Measurements from ENCODE around the gene TRAF2. TPM values are rescaled to one million over a fixed set of nuclear protein-coding genes. Genes with fewer than 3 reads are reported as not detected.

Gene TRAF2
- total and polyA plus RNA-seq, 12 donors = 5.4 to 17.0 (median 10.1) TPM

GRCh38 chr9:136906266-136906665 lies 19.9 kb downstream of the TRAF2 start:
- TF ChIP-seq CTCF (IDR thresholded peaks at IDR 0.05) = no peak
- Histone ChIP-seq H3K27me3 (no peaks in the 10 kb centered on the region), H3K27ac (no peak overlapping the region), H3K9me3 (no peaks in the 10 kb centered on the region), H3K4me3 (no peak overlapping the region), H3K36me3 (peaks cover 0 to 80% (median 5%) of the 10 kb centered on the region in 9 donors), H3K4me1 (peaks cover 17 to 43% (median 28%) of the 10 kb centered on the region in 9 donors)
- 56 to 66% methylated on average over 4 of the region's 4 CpGs for WGBS, 2 donors
- DNase-seq = no peak
- intact Hi-C loops (cut with DNase I) = no loop called here
- no peak for ATAC-seq

GRCh38 chr9:136907011-136907914 lies 20.9 kb downstream of the TRAF2 start:
- 95% methylated on average over 29 of the region's 29 CpGs for WGBS, 2 donors
- H3K4me3 ChIP-seq = no peak overlapping the region
- ATAC-seq (no peak), DNase-seq (no peak)
- H3K36me3 ChIP-seq = peaks cover 0 to 81% (median 9%) of the 10 kb centered on the region in 9 donors
- no peaks in the 10 kb centered on the region for H3K27me3 ChIP-seq
- peaks cover 9 to 34% (median 18%) of the 10 kb centered on the region in 9 donors for H3K4me1 ChIP-seq
- H3K27ac ChIP-seq = no peak overlapping the region
- no peaks in the 10 kb centered on the region for H3K9me3 ChIP-seq
- intact Hi-C loops (cut with DNase I) = no loop called here
- TF ChIP-seq CTCF (IDR thresholded peaks at IDR 0.05) = no peak

GRCh38 chr9:136910197-136910900 lies 24.0 kb downstream of the TRAF2 start:
- peaks cover 0 to 98% (median 13%) of the 10 kb centered on the region in 9 donors for H3K36me3 ChIP-seq
- peaks cover 0 to 3% (median 0%) of the 10 kb centered on the region in 9 donors for H3K4me1 ChIP-seq
- 95% methylated on average over 12 of the region's 12 CpGs for WGBS, 2 donors
- H3K27me3 ChIP-seq = no peaks in the 10 kb centered on the region
- DNase-seq = no peak
- H3K4me3 ChIP-seq = no peak overlapping the region
- no peak for TF ChIP-seq CTCF (IDR thresholded peaks at IDR 0.05)
- intact Hi-C loops (cut with DNase I) = no loop called here
- no peak overlapping the region for H3K27ac ChIP-seq
- no peaks in the 10 kb centered on the region for H3K9me3 ChIP-seq
- ATAC-seq = no peak

GRCh38 chr9:136910901-136911245 lies 24.6 kb downstream of the TRAF2 start:
- intact Hi-C loops (cut with DNase I) = no loop called here
- Histone ChIP-seq H3K36me3 (peaks cover 0 to 98% (median 13%) of the 10 kb centered on the region in 9 donors), H3K27me3 (no peaks in the 10 kb centered on the region), H3K4me1 (no peaks in the 10 kb centered on the region), H3K27ac (no peak overlapping the region), H3K4me3 (no peak overlapping the region), H3K9me3 (no peaks in the 10 kb centered on the region)
- peak in 1 of 9 donors; percentile 10 for TF ChIP-seq CTCF (IDR thresholded peaks at IDR 0.05)
- peak in 1 of 8 donors; percentile 16 for ATAC-seq
- DNase-seq = no peak
- 91% methylated on average over 12 of the region's 12 CpGs for WGBS, 2 donors
